Measurements from ENCODE around the gene TEX11.

Gene TEX11

DNA sequence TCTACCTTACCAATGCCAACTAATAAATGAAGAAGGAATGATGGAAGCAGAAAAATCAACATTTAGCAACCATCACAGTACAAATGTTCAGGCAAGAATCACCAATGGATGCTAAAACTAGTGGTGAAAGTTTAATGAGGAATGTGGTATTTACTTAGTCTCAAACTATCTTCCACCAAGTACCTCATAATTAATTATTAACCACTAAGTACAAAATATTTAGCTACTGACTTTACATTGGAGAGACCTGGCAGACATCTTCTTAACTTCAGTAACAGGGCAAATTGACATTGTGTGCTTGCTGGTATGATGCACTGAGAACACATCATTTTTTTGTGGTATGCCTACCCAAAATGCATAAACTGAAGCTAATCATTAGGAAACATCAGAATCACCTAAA lies 381.5 kb downstream of the TEX11 start:
- TF ChIP-seq, protein P1, sequence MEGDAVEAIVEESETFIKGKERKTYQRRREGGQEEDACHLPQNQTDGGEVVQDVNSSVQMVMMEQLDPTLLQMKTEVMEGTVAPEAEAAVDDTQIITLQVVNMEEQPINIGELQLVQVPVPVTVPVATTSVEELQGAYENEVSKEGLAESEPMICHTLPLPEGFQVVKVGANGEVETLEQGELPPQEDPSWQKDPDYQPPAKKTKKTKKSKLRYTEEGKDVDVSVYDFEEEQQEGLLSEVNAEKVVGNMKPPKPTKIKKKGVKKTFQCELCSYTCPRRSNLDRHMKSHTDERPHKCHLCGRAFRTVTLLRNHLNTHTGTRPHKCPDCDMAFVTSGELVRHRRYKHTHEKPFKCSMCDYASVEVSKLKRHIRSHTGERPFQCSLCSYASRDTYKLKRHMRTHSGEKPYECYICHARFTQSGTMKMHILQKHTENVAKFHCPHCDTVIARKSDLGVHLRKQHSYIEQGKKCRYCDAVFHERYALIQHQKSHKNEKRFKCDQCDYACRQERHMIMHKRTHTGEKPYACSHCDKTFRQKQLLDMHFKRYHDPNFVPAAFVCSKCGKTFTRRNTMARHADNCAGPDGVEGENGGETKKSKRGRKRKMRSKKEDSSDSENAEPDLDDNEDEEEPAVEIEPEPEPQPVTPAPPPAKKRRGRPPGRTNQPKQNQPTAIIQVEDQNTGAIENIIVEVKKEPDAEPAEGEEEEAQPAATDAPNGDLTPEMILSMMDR (IDR thresholded peaks at IDR 0.05) = no peak

DNA sequence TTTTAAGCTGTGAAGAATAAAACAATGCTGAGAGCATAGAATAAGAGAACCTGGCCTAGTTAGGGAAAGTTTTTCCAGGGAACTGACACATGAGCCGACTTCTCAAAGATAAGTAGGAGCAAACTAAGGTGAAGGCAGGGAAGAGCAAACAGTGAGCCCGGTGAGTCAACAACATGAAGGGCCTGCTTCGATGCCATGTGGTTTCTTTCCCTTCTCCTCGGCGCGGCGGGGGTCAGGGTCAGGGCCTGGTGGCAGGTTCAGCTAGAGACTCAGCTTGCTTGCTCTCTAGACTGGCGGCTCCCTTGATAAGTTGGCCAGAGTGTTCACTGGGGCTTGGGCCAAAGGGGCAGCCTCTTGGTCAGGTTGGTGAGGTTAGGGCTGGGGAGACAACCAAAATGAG lies 382.8 kb downstream of the TEX11 start:
- TF ChIP-seq, protein P1 (IDR thresholded peaks at IDR 0.05) = no peak

DNA sequence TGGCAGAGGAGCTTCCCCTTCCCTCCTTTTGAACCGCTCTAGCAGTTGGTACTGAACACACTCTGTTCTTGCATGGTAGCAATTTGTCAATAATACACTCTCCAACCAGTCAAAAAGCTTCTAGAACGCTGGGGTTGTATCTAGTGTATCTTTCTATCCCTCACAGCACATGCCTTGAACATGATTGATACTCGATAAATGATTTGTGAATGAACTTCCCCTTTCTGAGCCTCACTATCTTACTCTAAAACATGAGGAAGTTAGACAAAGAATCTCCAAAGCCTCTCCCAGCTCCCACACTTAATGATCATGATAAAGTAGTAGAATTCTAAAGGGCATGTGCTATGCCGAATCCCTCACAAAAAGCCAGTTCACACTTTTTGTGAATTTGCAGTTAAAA lies 399.4 kb downstream of the TEX11 start:
- TF ChIP-seq, protein P1 (IDR thresholded peaks at IDR 0.05) = no peak

DNA sequence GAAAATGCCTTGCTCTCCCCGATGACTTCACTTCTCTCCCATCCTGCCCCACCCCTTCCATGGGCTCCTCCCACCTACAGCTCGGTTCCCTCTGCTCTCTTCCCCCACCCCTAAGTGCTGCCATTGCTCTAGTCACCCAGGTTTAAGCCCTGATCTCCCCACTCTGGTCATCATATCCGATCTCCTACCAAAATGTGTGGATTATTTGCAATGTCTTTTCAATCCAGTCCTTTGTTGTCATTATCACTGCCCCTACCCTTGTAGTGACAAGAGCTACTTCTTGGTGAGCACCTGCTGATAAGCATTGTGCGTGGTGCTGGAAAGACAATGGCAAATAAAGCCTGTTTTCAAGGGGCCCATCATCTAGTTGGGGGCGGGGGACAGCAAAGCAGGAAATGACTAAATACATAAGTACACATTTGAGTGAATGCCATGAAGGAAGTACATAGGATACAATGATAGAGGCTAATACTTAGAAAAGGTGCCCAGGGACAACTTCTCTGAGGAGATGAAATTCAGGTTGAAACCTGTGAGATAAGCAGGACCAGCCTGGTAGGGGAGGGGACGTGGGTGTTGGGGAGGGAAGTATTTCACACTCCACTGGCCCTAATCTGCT lies 400.1 kb downstream of the TEX11 start:
- TF ChIP-seq, protein P1 (IDR thresholded peaks at IDR 0.05) = no peak

DNA sequence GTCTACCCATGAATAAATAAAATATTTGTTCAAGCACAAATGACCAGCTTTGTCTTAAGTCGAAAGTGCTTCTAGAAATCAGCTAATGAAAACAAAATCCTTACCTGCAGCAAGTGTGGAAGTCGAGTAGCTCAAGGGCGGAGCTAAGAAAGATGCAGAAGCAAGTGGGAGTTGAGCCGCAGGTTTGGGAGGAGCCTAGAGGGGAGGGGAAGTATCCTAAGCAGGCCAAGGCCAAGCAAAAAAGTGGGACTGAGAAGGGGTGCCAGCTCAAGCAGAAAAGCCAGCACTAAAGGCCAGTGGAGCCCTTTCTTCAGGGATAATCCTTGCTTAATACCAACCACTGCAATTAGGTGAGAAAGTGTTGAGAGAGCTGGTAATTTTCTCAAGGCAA lies 403.1 kb downstream of the TEX11 start:
- TF ChIP-seq, protein P1 (IDR thresholded peaks at IDR 0.05) = no peak

DNA sequence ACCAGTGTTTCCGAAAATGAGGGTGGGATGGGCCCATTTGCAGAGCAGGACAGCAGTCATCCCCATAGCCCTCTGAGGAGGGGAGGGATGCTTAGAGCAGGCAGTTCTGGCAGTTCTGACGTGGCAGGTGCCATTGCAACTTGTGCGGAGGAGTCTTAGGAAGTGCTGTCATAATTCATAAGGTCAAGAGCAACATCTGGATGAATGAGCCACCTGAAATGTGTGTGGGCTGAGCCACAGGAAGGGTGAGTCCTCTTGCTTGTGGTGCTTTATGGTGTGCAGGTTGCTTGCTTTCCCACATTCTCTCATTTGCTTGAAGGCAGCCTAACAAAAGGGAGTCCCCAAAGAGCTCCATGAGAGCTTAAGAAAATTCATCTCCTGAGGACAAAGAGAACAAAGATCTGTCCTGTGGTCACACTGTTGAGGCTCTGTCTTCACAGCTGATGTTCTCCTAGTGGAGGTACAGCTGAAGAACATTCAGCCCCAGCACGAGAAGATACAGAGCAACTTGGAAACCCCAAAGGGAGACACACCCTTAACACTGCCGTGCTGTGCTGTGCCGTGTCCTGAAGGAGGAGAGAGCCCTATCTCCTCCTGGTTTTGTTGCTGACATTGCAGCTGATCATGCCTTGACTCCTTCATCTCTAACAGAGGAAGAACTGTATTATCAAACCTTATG lies 403.6 kb downstream of the TEX11 start:
- TF ChIP-seq, protein P1 (IDR thresholded peaks at IDR 0.05) = no peak

DNA sequence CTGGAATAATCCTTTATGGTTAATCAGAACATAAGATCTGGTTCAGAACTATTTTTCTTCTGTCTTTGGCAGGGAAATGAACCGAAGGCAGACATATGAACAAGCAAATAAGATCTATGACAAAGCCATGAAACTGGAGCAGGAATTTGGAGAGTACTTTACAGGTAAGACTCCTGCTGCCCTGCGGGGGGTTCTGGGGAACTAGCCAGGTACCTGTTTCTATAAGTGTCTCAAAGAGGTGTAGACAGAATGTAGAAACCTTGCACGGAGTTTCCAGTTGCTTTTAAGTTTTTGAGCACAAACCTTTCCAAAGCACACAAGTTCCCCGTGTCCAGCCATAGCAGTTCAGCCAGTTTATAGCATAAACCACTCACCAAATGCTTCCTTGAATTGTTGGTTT lies 407.7 kb downstream of the TEX11 start:
- TF ChIP-seq, protein P1 (IDR thresholded peaks at IDR 0.05) = no peak

All from LNCAP (cell line).